Measurements from ENCODE around the gene RS1. TPM values are rescaled to one million over a fixed set of nuclear protein-coding genes. Genes with fewer than 3 reads are reported as not detected.

Gene RS1
- total RNA-seq, 2 experiments from 2014 or later: not detected

DNA sequence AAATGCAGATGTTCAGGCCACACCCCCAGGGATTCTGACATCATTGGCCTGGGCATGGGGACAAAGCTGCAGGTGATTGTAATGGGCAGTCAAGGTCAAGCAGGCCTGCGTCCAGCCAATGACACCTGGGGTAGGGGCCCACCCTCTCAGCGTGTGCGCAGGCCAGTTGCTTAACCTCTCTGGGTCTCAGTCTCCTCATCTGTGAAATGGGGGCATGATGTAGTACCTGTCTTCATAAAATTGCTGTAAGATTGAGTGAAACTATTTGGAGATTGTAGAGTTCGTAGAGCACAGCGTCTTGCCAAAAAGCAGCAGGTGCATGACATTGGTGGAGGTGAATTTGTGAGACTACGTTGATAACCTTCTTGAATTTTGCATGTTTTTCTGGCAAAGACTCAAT lies 21.2 kb downstream of the RS1 start:
- no peaks in the 10 kb centered on the region for H3K9me2 ChIP-seq (ENCODE audit: insufficient read depth, low read length)
- no peak for TF ChIP-seq EZH2phosphoT487 (IDR thresholded peaks at IDR 0.05; ENCODE audit: borderline replicate concordance, low read depth, low read length)
- TF ChIP-seq, protein P1, sequence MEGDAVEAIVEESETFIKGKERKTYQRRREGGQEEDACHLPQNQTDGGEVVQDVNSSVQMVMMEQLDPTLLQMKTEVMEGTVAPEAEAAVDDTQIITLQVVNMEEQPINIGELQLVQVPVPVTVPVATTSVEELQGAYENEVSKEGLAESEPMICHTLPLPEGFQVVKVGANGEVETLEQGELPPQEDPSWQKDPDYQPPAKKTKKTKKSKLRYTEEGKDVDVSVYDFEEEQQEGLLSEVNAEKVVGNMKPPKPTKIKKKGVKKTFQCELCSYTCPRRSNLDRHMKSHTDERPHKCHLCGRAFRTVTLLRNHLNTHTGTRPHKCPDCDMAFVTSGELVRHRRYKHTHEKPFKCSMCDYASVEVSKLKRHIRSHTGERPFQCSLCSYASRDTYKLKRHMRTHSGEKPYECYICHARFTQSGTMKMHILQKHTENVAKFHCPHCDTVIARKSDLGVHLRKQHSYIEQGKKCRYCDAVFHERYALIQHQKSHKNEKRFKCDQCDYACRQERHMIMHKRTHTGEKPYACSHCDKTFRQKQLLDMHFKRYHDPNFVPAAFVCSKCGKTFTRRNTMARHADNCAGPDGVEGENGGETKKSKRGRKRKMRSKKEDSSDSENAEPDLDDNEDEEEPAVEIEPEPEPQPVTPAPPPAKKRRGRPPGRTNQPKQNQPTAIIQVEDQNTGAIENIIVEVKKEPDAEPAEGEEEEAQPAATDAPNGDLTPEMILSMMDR (conservative IDR thresholded peaks at IDR 0.05; ENCODE audit: low read length): no peak
- CTCF ChIA-PET (ENCODE audit: unreplicated experiment): no interaction called here
- H4K20me1 ChIP-seq (ENCODE audit: insufficient read depth, low read length): no peaks in the 10 kb centered on the region
- no peak overlapping the region for H3K4me3 ChIP-seq (ENCODE audit: low read depth, low read length, poor library complexity, severe bottlenecking)
- no TSS peak for BruUV-seq (replicated peaks)
- no peak overlapping the region for H3K27ac ChIP-seq (ENCODE audit: low read depth, low read length, poor library complexity, severe bottlenecking)
- no peak overlapping the region for H2AFZ ChIP-seq (ENCODE audit: low read length)
- intact Hi-C loops (cut with micrococcal nuclease; ENCODE audit: unreplicated experiment): no loop called here
- H3K4me2 ChIP-seq (ENCODE audit: low read length): no peak overlapping the region
- no peak for DNase-seq (ENCODE audit: low spot score)
- H3K4me1 ChIP-seq (ENCODE audit: insufficient read depth, low read length, poor library complexity, severe bottlenecking): no peaks in the 10 kb centered on the region
- H3K79me2 ChIP-seq (ENCODE audit: insufficient read depth, low read depth, low read length): no peaks in the 10 kb centered on the region
- POLR2A ChIA-PET: no interaction called here
- no peaks in the 10 kb centered on the region for H3K9me3 ChIP-seq (ENCODE audit: low read length)
- no peaks in the 10 kb centered on the region for H3K36me3 ChIP-seq (ENCODE audit: insufficient read depth, low read length)

DNA sequence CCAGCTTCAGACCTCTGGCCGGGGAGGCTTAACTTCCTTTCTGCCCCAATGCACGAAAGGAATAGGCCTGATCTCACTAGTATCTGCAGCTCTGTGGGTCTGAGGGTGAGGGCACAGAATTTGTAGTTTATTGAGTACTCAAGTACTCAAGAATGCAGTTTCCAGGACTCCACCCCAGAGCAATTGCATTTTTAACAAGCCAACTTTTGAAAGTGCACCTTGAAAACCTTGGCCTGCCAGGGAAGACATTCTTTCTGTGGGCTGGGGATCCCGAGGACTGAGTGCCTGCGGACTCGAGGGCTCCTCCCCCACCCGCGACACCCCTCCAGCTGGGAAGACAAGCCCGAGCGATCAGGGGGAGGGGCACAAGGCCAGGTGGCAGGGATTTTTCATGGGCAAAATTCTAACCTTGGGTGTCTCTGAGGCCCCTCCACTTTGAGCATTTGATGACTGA lies 22.4 kb downstream of the RS1 start:
- no peak overlapping the region for H3K4me2 ChIP-seq (ENCODE audit: low read length)
- DNase-seq (ENCODE audit: low spot score): no peak
- ChIA-PET POLR2A (interaction anchor here (0.5 to 0.8 kb wide), 2 partner anchors 336 to 659 kb away, joined by 3 to 8 read pairs; no protein-coding TSS in a partner anchor), CTCF (ENCODE audit: unreplicated experiment) (no interaction called here)
- H3K4me3 ChIP-seq (ENCODE audit: low read depth, low read length, poor library complexity, severe bottlenecking): no peak overlapping the region
- TF ChIP-seq, protein P1 (conservative IDR thresholded peaks at IDR 0.05; ENCODE audit: low read length): no peak
- TF ChIP-seq EZH2phosphoT487 (IDR thresholded peaks at IDR 0.05; ENCODE audit: borderline replicate concordance, low read depth, low read length): no peak
- H3K27ac ChIP-seq (ENCODE audit: low read depth, low read length, poor library complexity, severe bottlenecking): no peak overlapping the region
- no TSS peak for BruUV-seq (replicated peaks)
- intact Hi-C loops (cut with micrococcal nuclease; ENCODE audit: unreplicated experiment): no loop called here
- no peaks in the 10 kb centered on the region for H3K79me2 ChIP-seq (ENCODE audit: insufficient read depth, low read depth, low read length)
- no peaks in the 10 kb centered on the region for H3K4me1 ChIP-seq (ENCODE audit: insufficient read depth, low read length, poor library complexity, severe bottlenecking)
- H2AFZ ChIP-seq (ENCODE audit: low read length): no peak overlapping the region
- no peaks in the 10 kb centered on the region for H3K9me3 ChIP-seq (ENCODE audit: low read length)
- no peaks in the 10 kb centered on the region for H3K9me2 ChIP-seq (ENCODE audit: insufficient read depth, low read length)
- no peaks in the 10 kb centered on the region for H3K36me3 ChIP-seq (ENCODE audit: insufficient read depth, low read length)
- H4K20me1 ChIP-seq (ENCODE audit: insufficient read depth, low read length): no peaks in the 10 kb centered on the region

DNA sequence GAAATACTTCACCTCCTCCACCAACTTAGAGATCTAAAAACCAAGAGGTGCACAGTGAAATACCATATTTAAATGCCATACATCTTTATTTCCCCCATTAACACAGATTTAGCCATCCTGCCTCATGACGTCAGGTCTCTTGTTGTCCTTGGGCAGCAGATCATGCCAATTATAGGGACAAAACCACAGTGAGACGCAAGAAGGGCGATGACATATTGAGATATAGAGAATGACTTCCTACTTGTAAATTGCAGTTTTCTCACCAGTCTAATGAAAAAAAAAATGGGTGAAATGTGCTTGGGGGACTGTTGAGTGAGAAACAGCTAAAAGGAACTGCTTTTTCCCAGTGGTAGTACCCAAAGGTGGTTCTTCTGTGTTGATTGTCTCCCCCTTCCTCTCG lies 24.3 kb downstream of the RS1 start:
- intact Hi-C loops (cut with micrococcal nuclease; ENCODE audit: unreplicated experiment): no loop called here
- ChIA-PET CTCF (ENCODE audit: unreplicated experiment) (no interaction called here), POLR2A (no interaction called here)
- no peak for DNase-seq (ENCODE audit: low spot score)
- H2AFZ ChIP-seq (ENCODE audit: low read length): no peak overlapping the region
- H3K4me1 ChIP-seq (ENCODE audit: insufficient read depth, low read length, poor library complexity, severe bottlenecking): no peaks in the 10 kb centered on the region
- no peak overlapping the region for H3K4me3 ChIP-seq (ENCODE audit: low read depth, low read length, poor library complexity, severe bottlenecking)
- no peaks in the 10 kb centered on the region for H3K9me2 ChIP-seq (ENCODE audit: insufficient read depth, low read length)
- no peak overlapping the region for H3K4me2 ChIP-seq (ENCODE audit: low read length)
- H3K9me3 ChIP-seq (ENCODE audit: low read length): no peaks in the 10 kb centered on the region
- no TSS peak for BruUV-seq (replicated peaks)
- no peaks in the 10 kb centered on the region for H3K36me3 ChIP-seq (ENCODE audit: insufficient read depth, low read length)
- H3K27ac ChIP-seq (ENCODE audit: low read depth, low read length, poor library complexity, severe bottlenecking): no peak overlapping the region
- H4K20me1 ChIP-seq (ENCODE audit: insufficient read depth, low read length): no peaks in the 10 kb centered on the region
- no peak for TF ChIP-seq EZH2phosphoT487 (IDR thresholded peaks at IDR 0.05; ENCODE audit: borderline replicate concordance, low read depth, low read length)
- TF ChIP-seq, protein P1 (conservative IDR thresholded peaks at IDR 0.05; ENCODE audit: low read length): no peak
- H3K79me2 ChIP-seq (ENCODE audit: insufficient read depth, low read depth, low read length): no peaks in the 10 kb centered on the region
